GM12873 (cell line): ENCODE data around the gene CEP170B.

Experiments used
- TF ChIP-seq, protein P1 (sequence below): IDR thresholded peaks from 2 replicates; pipeline ENCODE4 v1.5.1; 2012; ENCODE audit warnings: low read depth, mild to moderate bottlenecking, moderate library complexity, low read length, control low read depth; ENCODE audit not compliant: insufficient read depth; ENCODE audit errors: missing control alignments

The CEP170B gene

DNA sequence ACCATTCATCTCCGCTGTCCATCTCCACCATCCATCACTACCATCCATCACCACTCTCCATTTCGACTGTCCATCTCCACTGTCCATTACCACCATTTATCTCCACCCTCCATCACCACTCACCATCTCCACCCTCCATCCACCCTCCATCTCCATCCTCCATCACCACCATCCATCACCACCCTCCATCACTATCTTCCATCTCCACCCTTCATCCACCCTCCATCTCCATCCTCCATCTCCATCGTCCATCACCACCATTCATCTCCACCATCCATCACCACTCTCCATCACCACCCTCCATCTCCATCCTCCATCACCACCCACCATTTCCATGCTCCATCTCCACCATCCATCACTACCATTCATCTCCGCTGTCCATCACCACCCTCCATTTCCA is 5.2 kb upstream of the CEP170B start:
- TF ChIP-seq, protein P1, sequence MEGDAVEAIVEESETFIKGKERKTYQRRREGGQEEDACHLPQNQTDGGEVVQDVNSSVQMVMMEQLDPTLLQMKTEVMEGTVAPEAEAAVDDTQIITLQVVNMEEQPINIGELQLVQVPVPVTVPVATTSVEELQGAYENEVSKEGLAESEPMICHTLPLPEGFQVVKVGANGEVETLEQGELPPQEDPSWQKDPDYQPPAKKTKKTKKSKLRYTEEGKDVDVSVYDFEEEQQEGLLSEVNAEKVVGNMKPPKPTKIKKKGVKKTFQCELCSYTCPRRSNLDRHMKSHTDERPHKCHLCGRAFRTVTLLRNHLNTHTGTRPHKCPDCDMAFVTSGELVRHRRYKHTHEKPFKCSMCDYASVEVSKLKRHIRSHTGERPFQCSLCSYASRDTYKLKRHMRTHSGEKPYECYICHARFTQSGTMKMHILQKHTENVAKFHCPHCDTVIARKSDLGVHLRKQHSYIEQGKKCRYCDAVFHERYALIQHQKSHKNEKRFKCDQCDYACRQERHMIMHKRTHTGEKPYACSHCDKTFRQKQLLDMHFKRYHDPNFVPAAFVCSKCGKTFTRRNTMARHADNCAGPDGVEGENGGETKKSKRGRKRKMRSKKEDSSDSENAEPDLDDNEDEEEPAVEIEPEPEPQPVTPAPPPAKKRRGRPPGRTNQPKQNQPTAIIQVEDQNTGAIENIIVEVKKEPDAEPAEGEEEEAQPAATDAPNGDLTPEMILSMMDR = no peak

DNA sequence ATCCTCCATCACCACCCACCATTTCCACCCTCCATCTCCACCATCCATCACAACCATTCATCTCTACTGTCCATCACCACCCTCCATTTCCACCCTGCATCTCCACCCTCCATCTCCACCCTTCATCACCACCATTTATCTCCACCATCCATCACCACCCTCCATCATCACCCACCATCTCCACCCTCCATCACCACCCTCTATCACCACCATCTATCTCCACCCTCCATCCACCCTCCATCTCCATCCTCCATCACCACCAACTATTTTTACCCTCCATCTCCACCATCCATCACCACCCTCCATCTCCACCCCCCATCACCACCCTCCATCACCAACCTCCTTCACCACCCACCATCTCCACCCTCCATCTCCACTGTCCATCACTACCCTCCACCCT is 4.7 kb upstream of the CEP170B start:
- TF ChIP-seq, protein P1 = no peak

DNA sequence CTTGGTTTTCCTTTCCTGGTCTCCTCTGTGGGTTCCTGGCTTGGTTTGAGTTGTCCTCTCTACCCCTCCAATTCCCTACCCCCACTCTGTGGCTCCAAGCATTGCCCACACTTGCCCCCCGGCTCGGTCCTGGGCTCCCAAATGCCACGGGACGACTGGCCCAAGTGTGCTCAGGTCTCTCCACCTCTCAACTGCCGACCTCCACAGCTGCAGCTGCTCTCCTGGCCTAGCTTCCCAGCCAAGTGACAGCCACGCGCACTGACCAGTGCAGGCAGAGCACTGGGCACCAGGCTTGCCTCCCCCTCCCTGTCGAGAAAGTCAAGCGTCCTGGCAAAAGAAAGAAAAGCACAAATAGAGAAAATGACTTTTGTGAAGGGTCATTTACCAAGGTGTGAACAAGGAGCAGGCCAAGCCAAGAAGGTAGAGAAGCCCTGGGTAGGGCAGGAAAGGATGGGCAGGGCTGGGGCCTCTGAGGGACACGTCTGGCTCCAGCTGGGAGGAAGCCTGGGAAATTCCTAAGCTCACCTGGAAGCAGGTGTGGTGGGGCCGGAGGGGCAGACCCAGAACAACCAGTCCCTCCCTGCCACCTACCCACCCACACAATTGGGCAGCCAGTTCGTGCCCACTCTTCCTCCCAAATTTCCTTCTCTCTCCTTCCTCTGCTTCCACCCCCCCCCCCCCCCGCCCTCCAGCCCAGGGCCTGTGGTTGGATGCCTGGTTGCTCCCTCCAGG is 1.8 kb upstream of the CEP170B start:
- TF ChIP-seq, protein P1 = no peak

DNA sequence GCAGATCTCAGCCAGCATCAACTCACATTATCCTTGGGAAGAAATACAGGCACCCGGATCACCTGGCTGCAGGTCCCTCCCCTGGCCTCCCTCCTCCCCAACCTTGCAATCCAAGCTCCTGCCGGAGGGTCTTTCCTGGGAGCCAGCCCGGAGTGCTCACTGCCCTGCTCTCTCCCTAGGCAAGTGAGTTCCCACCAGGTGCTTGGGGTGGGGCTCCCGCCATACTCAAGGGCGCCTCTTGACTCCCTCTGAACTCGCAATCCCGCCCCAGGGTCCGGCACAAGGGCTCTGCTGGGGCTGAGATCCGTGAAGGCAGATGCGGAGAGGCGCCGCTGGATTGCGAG is 1.2 kb upstream of the CEP170B start:
- TF ChIP-seq, protein P1 = no peak

DNA sequence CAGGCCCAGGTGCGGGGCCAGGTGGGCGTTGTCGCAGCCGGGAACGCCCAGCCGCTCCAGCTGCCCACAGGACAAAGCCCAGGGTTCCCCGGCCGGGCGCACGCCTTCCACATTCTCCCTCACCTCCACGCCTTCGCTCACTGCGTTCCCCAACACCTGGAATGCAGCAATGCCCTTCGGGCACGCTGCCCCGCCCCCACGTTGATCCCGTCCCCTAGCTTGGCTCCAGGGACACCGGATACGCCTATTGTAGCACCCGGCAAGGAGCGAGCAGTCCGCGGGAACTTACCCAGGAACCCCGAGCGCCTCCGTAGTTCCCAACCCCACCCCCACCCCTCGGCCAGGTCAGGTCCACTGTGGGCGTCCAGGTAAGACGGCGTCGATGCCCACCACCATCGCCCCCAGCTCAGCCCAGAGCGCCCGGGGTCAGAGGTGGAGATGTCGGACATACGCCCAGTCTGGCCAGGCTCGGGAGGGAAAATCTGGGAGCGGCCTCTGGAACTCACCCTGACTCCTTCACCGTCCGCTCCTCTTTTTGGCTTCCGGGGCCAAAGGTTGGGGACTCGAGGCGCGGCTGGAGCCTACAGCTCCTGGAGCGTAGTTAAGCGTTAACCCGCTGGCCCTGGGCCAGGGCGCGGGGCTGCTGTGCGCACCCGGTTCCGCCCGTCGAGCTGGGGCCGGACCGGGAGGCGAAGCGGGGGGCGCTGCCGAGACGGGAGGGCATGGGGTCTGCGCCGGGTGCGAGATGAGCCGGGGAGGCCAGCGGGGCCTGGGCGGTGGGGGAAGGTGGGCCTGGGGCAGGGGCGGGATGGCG is 594 bp upstream of the CEP170B start:
- TF ChIP-seq, protein P1 = no peak

DNA sequence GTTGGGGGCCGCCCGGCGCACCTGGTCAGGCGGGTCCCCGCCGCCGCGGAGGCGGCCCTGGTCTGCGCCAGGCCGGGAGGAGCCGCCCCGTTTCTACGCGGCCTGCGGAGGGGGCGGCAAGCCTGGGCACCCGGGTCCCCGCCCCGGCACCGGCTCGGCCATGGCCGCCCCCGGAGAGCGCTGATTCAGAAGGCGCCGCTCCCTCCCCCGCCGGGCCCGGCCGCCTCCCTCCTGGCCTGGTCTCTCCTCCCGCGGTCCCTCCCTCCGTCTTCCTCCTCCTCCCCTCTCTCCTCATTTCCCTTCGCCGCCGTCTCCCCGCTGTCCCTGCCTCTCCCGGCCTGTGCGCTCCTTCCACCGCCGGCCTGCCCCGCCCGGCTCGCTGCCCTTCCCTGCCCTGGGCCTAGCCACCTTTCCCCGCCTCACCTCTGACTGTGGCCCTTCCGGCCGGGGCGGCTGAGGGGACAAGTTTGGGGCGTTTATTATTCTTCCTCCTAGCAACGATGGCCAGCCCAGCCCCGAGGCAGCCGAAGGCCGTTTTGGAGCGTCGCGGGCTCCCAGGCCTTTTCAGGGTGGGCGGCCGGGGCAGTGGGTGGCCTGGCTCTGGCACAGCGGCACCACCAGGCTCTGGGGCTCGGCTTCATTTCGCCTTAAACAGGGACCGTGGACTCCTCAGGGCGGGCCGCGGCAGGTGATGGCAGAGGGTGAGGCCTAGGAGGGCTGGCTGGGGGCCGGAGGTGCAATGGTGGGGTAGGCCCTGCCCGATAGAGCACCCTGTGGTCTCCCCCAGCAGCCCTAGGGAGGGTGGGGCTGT is 768 bp downstream of the CEP170B start:
- TF ChIP-seq, protein P1 = no peak
